ENCODE results near the gene ENTPD6.

The ENTPD6 gene

GRCh38 chr20:25188218-25188617 is 7.3 kb upstream of the ENTPD6 start:
- H3K4me3 ChIP-seq (ENCODE audit: low read depth, low read length) = no peak overlapping the region

GRCh38 chr20:25191051-25191450 is 4.5 kb upstream of the ENTPD6 start:
- no peak overlapping the region for H3K4me3 ChIP-seq (ENCODE audit: low read depth, low read length)
- no peak for TF ChIP-seq CTCF (IDR thresholded peaks at IDR 0.05; ENCODE audit: borderline replicate concordance, insufficient read depth, low read depth, low read length)

More at GRCh38 chr20:25188218-25188617, 7.3 kb upstream of the ENTPD6 start:
- TF ChIP-seq CTCF (IDR thresholded peaks at IDR 0.05; ENCODE audit: borderline replicate concordance, insufficient read depth, low read depth, low read length) = no peak

GRCh38 chr20:25191689-25192088 is 3.8 kb upstream of the ENTPD6 start:
- no peak overlapping the region for H3K4me3 ChIP-seq (ENCODE audit: low read depth, low read length)
- no peak for TF ChIP-seq CTCF (IDR thresholded peaks at IDR 0.05; ENCODE audit: borderline replicate concordance, insufficient read depth, low read depth, low read length)

- H3K4me3 ChIP-seq (ENCODE audit: low read depth, low read length) = no peak overlapping the region
These were observed 1.7 kb upstream of the ENTPD6 start for GRCh38 chr20:25193843-25194242.

GRCh38 chr20:25194333-25194972 is 1.1 kb upstream of the ENTPD6 start:
- no peak overlapping the region for H3K4me3 ChIP-seq (ENCODE audit: low read depth, low read length)
- no peak for TF ChIP-seq CTCF (IDR thresholded peaks at IDR 0.05; ENCODE audit: borderline replicate concordance, insufficient read depth, low read depth, low read length)

More at GRCh38 chr20:25193843-25194242, 1.7 kb upstream of the ENTPD6 start:
- no peak for TF ChIP-seq CTCF (IDR thresholded peaks at IDR 0.05; ENCODE audit: borderline replicate concordance, insufficient read depth, low read depth, low read length)

GRCh38 chr20:25195962-25196785 is 662 bp downstream of the ENTPD6 start:
- peak overlapping the region; percentile 69 for H3K4me3 ChIP-seq (ENCODE audit: low read depth, low read length)
- no peak for TF ChIP-seq CTCF (IDR thresholded peaks at IDR 0.05; ENCODE audit: borderline replicate concordance, insufficient read depth, low read depth, low read length)

GRCh38 chr20:25196786-25197120 is 1.2 kb downstream of the ENTPD6 start:
- H3K4me3 ChIP-seq (ENCODE audit: low read depth, low read length) = peak overlapping the region; percentile 69
- no peak for TF ChIP-seq CTCF (IDR thresholded peaks at IDR 0.05; ENCODE audit: borderline replicate concordance, insufficient read depth, low read depth, low read length)
